NCI-H226 (cell line): Measurements from ENCODE around the gene NAB1.

Source experiments
- DNase-seq: peaks from one replicate; pipeline ENCODE4 v3.0.0-alpha.2; 2015

The NAB1 gene

GRCh38 chr2:190716176-190716807, 67.4 kb downstream of the NAB1 start:
- DNase-seq: peak; percentile 32

GRCh38 chr2:190717306-190717705, 68.4 kb downstream of the NAB1 start:
- no peak for DNase-seq

GRCh38 chr2:190717764-190718651, 69.1 kb downstream of the NAB1 start:
- peak; percentile 36 for DNase-seq

GRCh38 chr2:190718652-190719526, 70.0 kb downstream of the NAB1 start:
- peak; percentile 81 for DNase-seq

- no peak for DNase-seq
Measured at GRCh38 chr2:190720276-190720675, 71.4 kb downstream of the NAB1 start.

GRCh38 chr2:190720691-190721090, 71.8 kb downstream of the NAB1 start:
- DNase-seq: no peak

GRCh38 chr2:190722061-190722759, 73.3 kb downstream of the NAB1 start:
- no peak for DNase-seq

- no peak for DNase-seq
Measured at GRCh38 chr2:190722835-190723234, 74.0 kb downstream of the NAB1 start.

GRCh38 chr2:190723397-190724090, 74.7 kb downstream of the NAB1 start:
- no peak for DNase-seq

- no peak for DNase-seq
Measured at GRCh38 chr2:190726255-190726654, 77.4 kb downstream of the NAB1 start.

- DNase-seq: no peak
Measured at GRCh38 chr2:190736355-190736754, 87.5 kb downstream of the NAB1 start.

GRCh38 chr2:190740449-190740848, 91.6 kb downstream of the NAB1 start:
- no peak for DNase-seq
